ENCODE data around the gene RCAN2.

RCAN2 gene

GRCh38 chr6:46215777-46216176, 275.5 kb downstream of the RCAN2 start:
- Histone ChIP-seq H3K9ac (ENCODE audit: low read depth in 1 of 2, low read length in 2 of 2) (no peak overlapping the region), H3K36me3 (ENCODE audit: control insufficient read depth in 2 of 2, insufficient read depth in 2 of 2, low read length in 2 of 2) (no peaks in the 10 kb centered on the region), H3K27ac (ENCODE audit: low read depth in 2 of 2, low read length in 2 of 2) (no peak overlapping the region)

GRCh38 chr6:46215213-46215612, 276.0 kb downstream of the RCAN2 start:
- Histone ChIP-seq H3K4me1 (ENCODE audit: control insufficient read depth in 2 of 2, insufficient read depth in 2 of 2, low read length in 2 of 2) (no peaks in the 10 kb centered on the region), H3K27ac (ENCODE audit: low read depth in 2 of 2, low read length in 2 of 2) (no peak overlapping the region), H3K9me3 (ENCODE audit: control insufficient read depth in 2 of 2, low read length in 2 of 2) (no peaks in the 10 kb centered on the region), H3K9ac (ENCODE audit: low read depth in 1 of 2, low read length in 2 of 2) (no peak overlapping the region), H3K27me3 (ENCODE audit: control insufficient read depth in 2 of 2, insufficient read depth in 2 of 2, low read length in 2 of 2) (no peaks in the 10 kb centered on the region), H3K36me3 (ENCODE audit: control insufficient read depth in 2 of 2, insufficient read depth in 2 of 2, low read length in 2 of 2) (no peaks in the 10 kb centered on the region), H3K4me3 (ENCODE audit: low read length in 2 of 2) (no peak overlapping the region)

More at GRCh38 chr6:46215777-46216176, 275.5 kb downstream of the RCAN2 start:
- no peaks in the 10 kb centered on the region for H3K4me1 ChIP-seq (ENCODE audit: control insufficient read depth in 2 of 2, insufficient read depth in 2 of 2, low read length in 2 of 2)
- H3K4me3 ChIP-seq (ENCODE audit: low read length in 2 of 2) = no peak overlapping the region
- H3K9me3 ChIP-seq (ENCODE audit: control insufficient read depth in 2 of 2, low read length in 2 of 2) = no peaks in the 10 kb centered on the region
- no peaks in the 10 kb centered on the region for H3K27me3 ChIP-seq (ENCODE audit: control insufficient read depth in 2 of 2, insufficient read depth in 2 of 2, low read length in 2 of 2)

- Histone ChIP-seq H3K9me3 (ENCODE audit: control insufficient read depth in 2 of 2, low read length in 2 of 2) (no peaks in the 10 kb centered on the region), H3K9ac (ENCODE audit: low read depth in 1 of 2, low read length in 2 of 2) (no peak overlapping the region), H3K4me1 (ENCODE audit: control insufficient read depth in 2 of 2, insufficient read depth in 2 of 2, low read length in 2 of 2) (no peaks in the 10 kb centered on the region), H3K27me3 (ENCODE audit: control insufficient read depth in 2 of 2, insufficient read depth in 2 of 2, low read length in 2 of 2) (no peaks in the 10 kb centered on the region), H3K36me3 (ENCODE audit: control insufficient read depth in 2 of 2, insufficient read depth in 2 of 2, low read length in 2 of 2) (no peaks in the 10 kb centered on the region), H3K27ac (ENCODE audit: low read depth in 2 of 2, low read length in 2 of 2) (no peak overlapping the region), H3K4me3 (ENCODE audit: low read length in 2 of 2) (no peak overlapping the region)
Measured at GRCh38 chr6:46211917-46212316, 279.3 kb downstream of the RCAN2 start.

GRCh38 chr6:46210294-46210693, 281.0 kb downstream of the RCAN2 start:
- no peak overlapping the region for H3K4me3 ChIP-seq (ENCODE audit: low read length in 2 of 2)
- no peaks in the 10 kb centered on the region for H3K9me3 ChIP-seq (ENCODE audit: control insufficient read depth in 2 of 2, low read length in 2 of 2)
- no peak overlapping the region for H3K27ac ChIP-seq (ENCODE audit: low read depth in 2 of 2, low read length in 2 of 2)

GRCh38 chr6:46208303-46208702, 282.9 kb downstream of the RCAN2 start:
- Histone ChIP-seq H3K9me3 (ENCODE audit: control insufficient read depth in 2 of 2, low read length in 2 of 2) (no peaks in the 10 kb centered on the region), H3K27ac (ENCODE audit: low read depth in 2 of 2, low read length in 2 of 2) (no peak overlapping the region), H3K4me1 (ENCODE audit: control insufficient read depth in 2 of 2, insufficient read depth in 2 of 2, low read length in 2 of 2) (no peaks in the 10 kb centered on the region), H3K36me3 (ENCODE audit: control insufficient read depth in 2 of 2, insufficient read depth in 2 of 2, low read length in 2 of 2) (no peaks in the 10 kb centered on the region), H3K9ac (ENCODE audit: low read depth in 1 of 2, low read length in 2 of 2) (no peak overlapping the region), H3K27me3 (ENCODE audit: control insufficient read depth in 2 of 2, insufficient read depth in 2 of 2, low read length in 2 of 2) (no peaks in the 10 kb centered on the region), H3K4me3 (ENCODE audit: low read length in 2 of 2) (no peak overlapping the region)

More at GRCh38 chr6:46210294-46210693, 281.0 kb downstream of the RCAN2 start:
- H3K36me3 ChIP-seq (ENCODE audit: control insufficient read depth in 2 of 2, insufficient read depth in 2 of 2, low read length in 2 of 2) = no peaks in the 10 kb centered on the region
- no peaks in the 10 kb centered on the region for H3K27me3 ChIP-seq (ENCODE audit: control insufficient read depth in 2 of 2, insufficient read depth in 2 of 2, low read length in 2 of 2)
- no peak overlapping the region for H3K9ac ChIP-seq (ENCODE audit: low read depth in 1 of 2, low read length in 2 of 2)
- H3K4me1 ChIP-seq (ENCODE audit: control insufficient read depth in 2 of 2, insufficient read depth in 2 of 2, low read length in 2 of 2) = no peaks in the 10 kb centered on the region

DNA sequence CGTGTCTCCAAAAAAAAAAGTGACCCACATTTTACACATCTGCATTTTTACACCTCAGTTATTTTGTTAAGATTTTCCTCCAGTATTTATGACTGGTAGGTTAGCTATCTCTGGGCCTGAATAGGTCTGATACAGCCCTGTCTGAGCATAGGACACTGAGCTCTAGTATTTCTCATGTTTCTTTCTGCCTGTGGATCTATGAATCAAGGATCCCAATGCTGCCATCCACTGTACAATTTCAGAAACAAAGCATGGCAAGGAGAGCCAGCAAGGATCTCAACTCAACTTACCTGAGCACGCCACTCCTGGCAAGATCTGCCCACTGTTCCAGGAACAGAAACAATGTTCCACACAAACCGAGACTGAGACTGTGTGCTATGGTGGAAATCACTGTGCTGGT, 284.1 kb downstream of the RCAN2 start:
- Histone ChIP-seq H3K36me3 (ENCODE audit: control insufficient read depth in 2 of 2, insufficient read depth in 2 of 2, low read length in 2 of 2) (no peaks in the 10 kb centered on the region), H3K27me3 (ENCODE audit: control insufficient read depth in 2 of 2, insufficient read depth in 2 of 2, low read length in 2 of 2) (no peaks in the 10 kb centered on the region), H3K27ac (ENCODE audit: low read depth in 2 of 2, low read length in 2 of 2) (no peak overlapping the region), H3K9ac (ENCODE audit: low read depth in 1 of 2, low read length in 2 of 2) (no peak overlapping the region), H3K4me3 (ENCODE audit: low read length in 2 of 2) (no peak overlapping the region), H3K4me1 (ENCODE audit: control insufficient read depth in 2 of 2, insufficient read depth in 2 of 2, low read length in 2 of 2) (no peaks in the 10 kb centered on the region), H3K9me3 (ENCODE audit: control insufficient read depth in 2 of 2, low read length in 2 of 2) (no peaks in the 10 kb centered on the region)

- H3K4me3 ChIP-seq (ENCODE audit: low read length in 2 of 2) = no peak overlapping the region
Measured at GRCh38 chr6:46204880-46205650, 286.2 kb downstream of the RCAN2 start.

DNA sequence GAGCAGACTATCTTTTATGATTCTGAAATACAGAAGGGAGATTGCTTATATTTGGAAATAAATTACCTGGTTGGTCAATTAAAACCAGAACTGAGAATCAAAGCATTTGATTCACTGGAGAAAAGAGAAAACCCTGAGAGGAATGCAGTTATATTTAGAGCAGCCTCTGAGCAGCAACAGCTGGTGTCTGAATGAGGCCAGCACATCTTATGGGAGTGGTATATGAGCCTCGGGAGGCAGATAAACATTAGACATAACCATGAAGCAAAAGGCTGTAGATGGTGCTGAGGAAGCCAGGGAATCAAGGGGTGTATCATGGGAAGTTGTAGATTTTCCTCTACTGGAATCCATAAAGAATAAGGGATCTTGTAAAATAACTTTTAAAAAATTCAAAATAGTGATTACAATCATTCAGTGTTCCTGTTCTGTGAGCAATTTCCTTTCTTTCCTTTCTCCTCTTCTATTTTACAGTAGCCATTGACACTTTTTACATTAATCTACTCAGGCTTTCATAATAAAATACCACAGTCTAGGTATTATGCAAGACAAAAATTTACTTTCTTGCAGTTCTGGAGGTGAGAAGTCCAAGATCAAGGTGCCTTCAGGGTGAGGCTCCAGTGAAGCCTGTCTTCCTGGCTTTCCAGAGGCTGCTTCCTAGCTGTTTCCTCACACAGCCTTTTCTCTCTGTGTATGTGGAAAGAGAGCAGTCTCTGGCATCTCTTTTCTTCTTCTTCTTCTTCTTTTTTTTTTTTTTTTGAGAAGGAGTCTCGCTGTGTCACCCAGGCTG, 287.7 kb downstream of the RCAN2 start:
- H3K9ac ChIP-seq (ENCODE audit: low read depth in 1 of 2, low read length in 2 of 2) = no peak overlapping the region
- no peak overlapping the region for H3K4me3 ChIP-seq (ENCODE audit: low read length in 2 of 2)
- H3K4me1 ChIP-seq (ENCODE audit: control insufficient read depth in 2 of 2, insufficient read depth in 2 of 2, low read length in 2 of 2) = no peaks in the 10 kb centered on the region
- no peaks in the 10 kb centered on the region for H3K9me3 ChIP-seq (ENCODE audit: control insufficient read depth in 2 of 2, low read length in 2 of 2)
- H3K36me3 ChIP-seq (ENCODE audit: control insufficient read depth in 2 of 2, insufficient read depth in 2 of 2, low read length in 2 of 2) = no peaks in the 10 kb centered on the region
- H3K27me3 ChIP-seq (ENCODE audit: control insufficient read depth in 2 of 2, insufficient read depth in 2 of 2, low read length in 2 of 2) = no peaks in the 10 kb centered on the region
- no peak overlapping the region for H3K27ac ChIP-seq (ENCODE audit: low read depth in 2 of 2, low read length in 2 of 2)

More at GRCh38 chr6:46204880-46205650, 286.2 kb downstream of the RCAN2 start:
- no peaks in the 10 kb centered on the region for H3K27me3 ChIP-seq (ENCODE audit: control insufficient read depth in 2 of 2, insufficient read depth in 2 of 2, low read length in 2 of 2)
- no peak overlapping the region for H3K27ac ChIP-seq (ENCODE audit: low read depth in 2 of 2, low read length in 2 of 2)
- no peaks in the 10 kb centered on the region for H3K4me1 ChIP-seq (ENCODE audit: control insufficient read depth in 2 of 2, insufficient read depth in 2 of 2, low read length in 2 of 2)
- no peak overlapping the region for H3K9ac ChIP-seq (ENCODE audit: low read depth in 1 of 2, low read length in 2 of 2)
- H3K36me3 ChIP-seq (ENCODE audit: control insufficient read depth in 2 of 2, insufficient read depth in 2 of 2, low read length in 2 of 2) = no peaks in the 10 kb centered on the region
- no peaks in the 10 kb centered on the region for H3K9me3 ChIP-seq (ENCODE audit: control insufficient read depth in 2 of 2, low read length in 2 of 2)

- no peaks in the 10 kb centered on the region for H3K4me1 ChIP-seq (ENCODE audit: control insufficient read depth in 2 of 2, insufficient read depth in 2 of 2, low read length in 2 of 2)
- H3K27ac ChIP-seq (ENCODE audit: low read depth in 2 of 2, low read length in 2 of 2) = no peak overlapping the region
- no peak overlapping the region for H3K9ac ChIP-seq (ENCODE audit: low read depth in 1 of 2, low read length in 2 of 2)
- H3K9me3 ChIP-seq (ENCODE audit: control insufficient read depth in 2 of 2, low read length in 2 of 2) = no peaks in the 10 kb centered on the region
- no peaks in the 10 kb centered on the region for H3K36me3 ChIP-seq (ENCODE audit: control insufficient read depth in 2 of 2, insufficient read depth in 2 of 2, low read length in 2 of 2)
- H3K4me3 ChIP-seq (ENCODE audit: low read length in 2 of 2) = no peak overlapping the region
- no peaks in the 10 kb centered on the region for H3K27me3 ChIP-seq (ENCODE audit: control insufficient read depth in 2 of 2, insufficient read depth in 2 of 2, low read length in 2 of 2)
Measured at GRCh38 chr6:46201702-46202101, 289.5 kb downstream of the RCAN2 start.

DNA sequence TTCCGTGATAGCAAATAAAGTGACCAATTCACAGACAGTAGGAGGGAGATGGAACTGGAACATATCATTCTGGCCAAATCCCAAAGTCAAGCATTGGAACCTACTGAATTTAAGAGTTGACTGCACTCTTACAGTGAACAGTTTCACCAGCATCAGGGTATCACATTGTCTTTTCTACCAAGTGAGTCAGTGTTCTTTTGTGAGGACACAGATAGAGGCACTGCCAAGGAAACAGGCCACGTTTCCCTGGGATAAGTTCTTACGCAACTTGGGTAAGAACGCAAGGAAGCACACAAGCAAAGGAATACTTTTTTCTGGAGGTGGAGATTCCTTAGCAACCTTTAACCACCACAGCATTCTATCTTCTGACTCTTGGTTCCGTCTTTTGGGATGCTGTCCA, 291.9 kb downstream of the RCAN2 start:
- Histone ChIP-seq H3K36me3 (ENCODE audit: control insufficient read depth in 2 of 2, insufficient read depth in 2 of 2, low read length in 2 of 2) (no peaks in the 10 kb centered on the region), H3K4me3 (ENCODE audit: low read length in 2 of 2) (no peak overlapping the region), H3K9ac (ENCODE audit: low read depth in 1 of 2, low read length in 2 of 2) (no peak overlapping the region), H3K27me3 (ENCODE audit: control insufficient read depth in 2 of 2, insufficient read depth in 2 of 2, low read length in 2 of 2) (no peaks in the 10 kb centered on the region), H3K27ac (ENCODE audit: low read depth in 2 of 2, low read length in 2 of 2) (no peak overlapping the region), H3K4me1 (ENCODE audit: control insufficient read depth in 2 of 2, insufficient read depth in 2 of 2, low read length in 2 of 2) (no peaks in the 10 kb centered on the region), H3K9me3 (ENCODE audit: control insufficient read depth in 2 of 2, low read length in 2 of 2) (no peaks in the 10 kb centered on the region)

All from mucosa of rectum (tissue), 2 donors.